GM08714 (cell line): Measurements from ENCODE around the gene ITGB2.

Source experiments
- H3K4me3 ChIP-seq: fragments of 200-500 bp; sonication (Bioruptor generic); 2 replicates; pipeline ENCODE4 v1.5.1; 2014; ENCODE audit warnings: mild to moderate bottlenecking, low read length, inconsistent platforms
- ZNF274 ChIP-seq: IDR thresholded peaks from 2 replicates; pipeline ENCODE4 v1.6.1; 2012; ENCODE audit warnings: mild to moderate bottlenecking, low read depth, low read length

The ITGB2 gene

DNA sequence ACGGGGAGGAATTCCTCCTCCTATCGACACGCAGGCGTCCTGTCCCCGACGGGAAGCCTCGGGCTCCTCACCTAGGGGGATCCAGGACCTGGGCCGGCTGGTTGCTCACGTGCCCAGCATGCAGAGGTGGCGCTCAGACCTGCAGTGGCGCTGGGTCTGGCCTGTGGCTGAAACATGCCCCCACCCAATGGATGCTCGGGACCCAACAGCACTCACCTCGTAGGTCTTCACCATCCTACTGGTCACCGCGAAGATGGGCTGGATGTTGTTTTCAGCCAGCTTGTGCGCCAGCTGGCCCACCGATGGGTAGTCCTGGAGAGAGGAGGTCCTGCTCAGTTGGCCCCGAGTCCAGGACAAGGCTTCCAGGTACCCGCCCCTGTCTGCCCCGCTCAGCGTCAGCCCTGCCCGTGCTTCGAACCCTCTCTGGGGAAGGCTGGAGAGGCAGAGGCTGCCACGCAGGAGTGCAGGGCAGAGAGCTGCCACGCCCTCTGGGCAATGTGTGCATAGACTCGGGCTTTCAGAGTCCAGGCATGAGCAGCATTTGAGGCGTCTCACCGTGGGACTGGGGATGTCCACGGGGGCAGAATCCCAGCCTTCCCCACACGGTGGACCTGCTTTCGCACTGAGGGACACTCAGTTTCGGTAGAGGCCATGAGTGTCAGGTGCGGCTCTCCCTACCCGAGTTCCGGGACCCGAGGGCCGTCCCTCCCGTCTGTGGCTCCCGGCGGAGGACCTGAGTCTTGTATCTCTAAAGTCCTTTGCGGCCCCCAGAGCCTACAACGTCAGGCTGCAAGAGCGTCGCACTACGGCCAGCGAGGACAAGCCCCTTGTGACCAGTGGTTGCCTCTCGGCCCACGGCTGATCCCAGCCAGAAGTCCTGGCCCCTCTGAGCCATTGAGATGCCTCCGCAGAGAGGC, 21.6 kb downstream of the ITGB2 start:
- TF ChIP-seq ZNF274 = no peak
- no peak overlapping the region for H3K4me3 ChIP-seq

DNA sequence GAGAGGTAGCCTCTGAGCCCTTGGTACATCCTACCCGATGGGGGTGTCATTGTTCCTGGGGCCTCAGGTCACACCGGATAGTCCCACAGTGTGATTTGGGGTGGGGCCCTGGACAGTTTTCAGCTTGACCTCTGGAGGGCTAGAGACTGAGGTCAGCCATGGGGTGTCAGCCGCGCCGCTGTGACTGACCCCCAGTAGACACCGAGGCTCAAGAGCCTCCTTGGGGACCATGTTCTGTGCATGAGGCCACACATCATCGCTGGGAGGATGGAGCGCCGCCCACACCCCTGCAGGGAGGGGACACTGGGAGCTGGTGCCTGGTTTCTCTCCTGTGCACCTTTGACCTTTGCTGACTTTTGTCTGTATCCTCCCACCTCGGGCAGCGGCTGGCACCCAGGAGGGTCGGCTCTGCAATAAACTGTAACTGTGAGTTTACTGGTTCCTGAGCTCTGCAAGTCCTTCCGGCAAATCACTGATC, 22.6 kb downstream of the ITGB2 start:
- no peak for TF ChIP-seq ZNF274

DNA sequence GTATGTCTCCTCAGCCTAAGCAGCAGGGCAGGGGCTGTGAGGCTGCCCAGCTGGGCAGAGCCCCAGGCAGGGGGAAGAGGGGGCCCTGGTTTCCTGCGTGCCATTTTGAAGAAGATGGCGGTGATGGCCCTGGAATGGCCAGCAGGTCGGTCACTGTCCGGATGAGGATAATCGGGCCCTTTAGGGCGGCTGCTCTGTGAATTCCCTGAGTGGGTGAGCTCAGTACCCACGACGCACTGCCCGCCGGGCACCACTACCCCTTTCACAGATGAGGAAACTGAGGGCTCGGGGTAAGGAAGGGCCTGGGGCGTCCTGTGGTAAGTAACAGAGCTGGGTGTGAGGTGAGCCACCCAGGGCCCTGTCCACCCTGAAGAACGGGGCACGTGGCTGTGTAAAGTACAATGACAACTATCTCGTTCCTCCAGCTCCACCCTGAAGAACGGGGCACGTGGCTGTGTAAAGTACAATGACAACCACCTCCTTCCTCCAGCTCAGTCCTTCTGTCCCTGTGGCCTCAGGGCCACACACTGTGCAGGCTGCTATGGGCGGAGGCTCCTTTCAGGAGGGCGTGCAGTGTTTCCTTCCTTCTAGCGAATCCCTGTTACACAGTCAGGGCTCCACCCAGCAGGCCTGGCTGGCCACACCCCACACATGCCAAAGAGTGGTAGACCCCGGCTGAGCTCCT, 23.2 kb downstream of the ITGB2 start:
- TF ChIP-seq ZNF274 = no peak

More for the DNA sequence above, 22.6 kb downstream of the ITGB2 start:
- no peak overlapping the region for H3K4me3 ChIP-seq

DNA sequence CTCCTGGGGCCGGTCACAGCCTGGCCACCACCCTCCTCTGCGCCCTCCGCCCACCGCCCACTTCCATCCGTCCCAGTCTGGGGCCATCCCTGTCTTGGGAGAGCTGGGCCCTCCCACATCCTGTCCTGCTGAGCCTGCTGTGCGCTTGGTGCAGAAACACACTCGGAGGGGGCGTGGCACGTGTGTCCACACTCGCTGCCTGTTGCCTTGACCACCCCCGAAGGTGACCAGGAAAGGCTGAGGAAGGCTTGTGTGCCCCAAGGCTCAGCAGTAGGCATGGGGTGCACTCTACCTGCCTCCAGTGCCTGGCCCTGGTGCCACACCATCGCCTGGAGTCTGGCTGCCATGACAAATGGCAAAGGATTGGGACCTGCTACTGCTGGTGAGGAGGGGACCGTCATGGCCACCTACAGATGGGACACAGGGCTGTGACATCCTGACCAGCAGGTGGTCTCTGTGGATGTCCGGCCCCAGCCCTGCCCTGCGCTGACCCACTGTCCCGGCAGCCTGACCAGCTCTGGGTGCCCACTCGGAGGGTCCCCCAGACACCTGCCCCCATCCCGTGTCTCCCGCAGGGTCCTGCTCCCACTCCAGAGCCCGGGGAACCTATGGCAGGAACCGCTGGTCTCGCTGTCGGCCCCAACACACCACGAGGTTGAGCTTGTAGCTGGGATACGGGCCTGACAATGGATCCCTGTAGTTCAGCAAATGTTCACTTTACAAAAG, 24.0 kb downstream of the ITGB2 start:
- no peak for TF ChIP-seq ZNF274
- H3K4me3 ChIP-seq = no peak overlapping the region

More for the DNA sequence above, 23.2 kb downstream of the ITGB2 start:
- no peak overlapping the region for H3K4me3 ChIP-seq

DNA sequence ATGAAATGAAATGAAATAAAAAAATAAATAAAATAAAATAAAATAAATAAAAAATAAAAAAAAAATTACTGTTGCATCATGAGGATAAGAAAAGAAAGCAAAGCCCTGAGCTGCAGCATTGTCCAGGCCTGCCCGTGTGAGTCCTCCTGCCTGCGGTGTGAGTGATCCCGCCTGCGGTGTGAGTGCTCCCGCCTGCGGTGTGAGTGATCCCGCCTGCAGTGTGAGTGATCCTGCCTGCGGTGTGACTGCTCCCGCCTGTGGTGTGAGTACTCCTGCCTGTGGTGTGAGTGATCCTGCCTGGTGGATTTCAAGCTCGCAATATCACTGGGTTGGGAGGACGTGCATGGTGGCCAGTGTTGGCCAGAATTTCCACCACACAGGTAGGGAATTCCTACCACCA, 24.8 kb downstream of the ITGB2 start:
- no peak overlapping the region for H3K4me3 ChIP-seq
- TF ChIP-seq ZNF274 = no peak

DNA sequence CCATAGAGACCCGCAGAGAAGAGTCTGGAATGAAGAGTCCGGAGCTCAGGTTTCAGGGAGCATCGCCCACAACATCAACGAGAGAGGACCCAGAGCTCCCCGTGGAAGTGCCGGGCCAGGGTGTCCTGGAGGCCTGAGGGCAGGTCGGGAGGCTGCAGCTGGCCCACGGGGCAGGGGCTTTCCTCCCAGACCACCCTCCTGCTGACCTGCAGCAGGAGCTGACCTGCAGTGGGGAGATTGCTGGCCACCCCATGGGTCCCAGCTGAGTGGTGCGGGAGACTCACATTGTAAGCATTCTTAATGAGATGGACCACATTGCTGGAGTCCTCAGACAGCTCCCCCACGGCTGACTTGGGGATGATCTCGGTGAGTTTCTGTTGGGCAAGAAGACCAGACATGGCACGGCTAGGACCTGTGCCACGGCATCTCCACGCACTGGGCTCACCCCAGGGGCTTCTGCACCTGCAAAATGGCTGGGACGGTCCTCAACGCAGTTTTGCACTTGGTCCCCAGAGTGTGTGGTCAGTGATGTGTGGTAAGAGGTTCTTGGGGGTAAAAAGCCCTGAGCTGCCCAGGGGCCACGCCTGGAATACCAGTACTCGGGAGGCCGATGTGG, 25.9 kb downstream of the ITGB2 start:
- no peak for TF ChIP-seq ZNF274
- H3K4me3 ChIP-seq = no peak overlapping the region

DNA sequence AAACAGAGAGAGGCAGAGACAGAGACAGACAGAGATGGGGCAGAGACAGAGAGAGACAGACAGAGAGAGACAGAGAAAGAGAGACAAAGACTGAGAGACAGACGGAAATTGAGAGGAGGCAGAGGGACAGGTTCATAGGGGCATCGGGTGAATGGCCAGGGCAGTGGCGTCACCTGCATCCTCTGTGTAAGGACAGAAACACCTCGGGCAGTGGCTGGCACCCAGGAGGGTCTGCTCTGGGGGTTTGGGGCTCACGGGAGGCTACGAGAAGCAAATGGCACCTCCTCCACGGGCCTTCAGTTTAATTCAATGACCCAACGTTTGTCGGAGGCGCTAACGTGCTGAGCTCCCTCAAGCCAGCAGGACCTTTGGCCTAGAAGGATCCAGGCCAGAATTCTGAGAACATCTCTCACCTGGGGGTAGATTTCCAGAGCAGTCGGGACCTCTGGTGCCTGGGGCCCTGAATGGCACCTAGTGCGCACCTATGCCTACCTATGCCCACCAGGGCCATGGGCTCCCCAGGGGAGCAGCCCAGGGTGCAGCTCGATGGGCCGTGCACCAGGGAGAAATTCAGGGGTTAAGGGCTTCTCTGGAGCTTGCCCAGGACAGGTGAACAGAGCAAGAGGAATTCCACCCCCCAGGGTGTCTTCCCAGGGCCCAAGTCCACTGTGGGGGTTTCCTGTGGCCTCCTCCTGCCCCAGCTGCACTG, 26.6 kb downstream of the ITGB2 start:
- no peak for TF ChIP-seq ZNF274
- no peak overlapping the region for H3K4me3 ChIP-seq

DNA sequence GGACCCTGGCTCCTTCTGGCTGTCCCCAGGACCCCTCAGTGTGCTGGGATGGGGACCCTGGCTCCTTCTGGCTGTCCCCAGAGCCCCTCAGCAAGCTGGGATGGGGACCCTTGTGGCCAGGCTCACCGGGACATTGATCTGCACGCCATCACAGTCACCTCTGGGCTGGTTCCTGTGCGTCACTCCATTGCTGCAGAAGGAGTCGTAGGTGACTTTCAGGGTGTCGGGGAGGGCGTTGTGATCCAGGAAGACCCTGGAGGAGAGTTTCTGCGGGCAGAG, 27.5 kb downstream of the ITGB2 start:
- no peak for TF ChIP-seq ZNF274
- H3K4me3 ChIP-seq = no peak overlapping the region

DNA sequence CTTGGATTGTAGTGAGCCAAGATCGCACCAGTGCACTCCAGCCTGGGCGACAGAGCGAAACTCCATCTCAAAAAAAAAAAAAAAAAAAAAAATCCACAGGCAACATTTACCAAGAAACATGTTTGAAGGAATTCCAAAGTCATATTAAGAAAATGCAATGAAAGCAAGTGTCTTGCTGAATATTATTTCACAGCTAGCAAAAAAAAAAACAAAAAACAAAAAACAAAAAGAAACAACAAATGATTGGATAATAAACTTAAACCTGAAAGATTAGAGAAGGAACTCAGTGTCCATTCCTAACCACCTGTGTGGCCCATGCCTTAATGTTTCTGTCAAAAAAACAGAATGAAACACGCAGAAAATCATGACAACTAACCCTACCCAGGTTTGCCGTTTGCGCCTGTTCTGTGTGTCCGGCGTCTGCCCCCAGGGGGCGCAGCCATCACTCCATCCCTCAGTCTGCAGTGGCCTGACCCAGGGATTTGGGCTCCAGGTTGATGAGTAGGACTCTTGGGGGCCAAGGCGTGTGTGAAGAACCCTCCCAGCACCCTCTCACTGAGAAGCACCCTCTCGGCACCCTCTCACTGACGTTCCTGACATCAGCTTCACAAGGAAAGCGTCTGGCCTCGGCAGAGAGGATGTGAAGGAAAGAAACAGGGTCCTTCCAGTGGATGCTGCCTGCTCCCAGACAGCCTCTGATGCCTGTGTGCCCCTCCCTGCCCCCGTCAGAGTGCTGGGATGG, 28.0 kb downstream of the ITGB2 start:
- TF ChIP-seq ZNF274 = no peak
- H3K4me3 ChIP-seq = no peak overlapping the region

DNA sequence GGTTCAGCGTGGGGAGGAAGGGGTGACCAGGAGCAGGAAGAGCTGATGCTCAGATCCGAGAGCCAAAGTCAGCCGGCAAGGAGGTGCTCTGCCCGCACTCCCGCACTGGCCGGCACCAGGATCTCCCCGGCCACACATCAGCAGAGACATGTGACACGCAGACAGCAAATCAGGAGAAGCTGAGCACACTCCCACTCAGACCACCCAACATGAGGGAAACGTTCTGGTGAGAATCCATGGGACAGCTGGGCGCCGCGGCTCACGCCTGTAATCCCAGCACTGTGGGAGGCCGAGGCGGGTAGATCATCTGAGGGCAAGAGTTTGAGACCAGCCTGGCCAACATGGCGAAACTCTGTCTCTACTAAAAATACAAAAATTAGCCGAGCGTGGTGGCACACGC, 28.6 kb downstream of the ITGB2 start:
- TF ChIP-seq ZNF274 = no peak
- H3K4me3 ChIP-seq = no peak overlapping the region

DNA sequence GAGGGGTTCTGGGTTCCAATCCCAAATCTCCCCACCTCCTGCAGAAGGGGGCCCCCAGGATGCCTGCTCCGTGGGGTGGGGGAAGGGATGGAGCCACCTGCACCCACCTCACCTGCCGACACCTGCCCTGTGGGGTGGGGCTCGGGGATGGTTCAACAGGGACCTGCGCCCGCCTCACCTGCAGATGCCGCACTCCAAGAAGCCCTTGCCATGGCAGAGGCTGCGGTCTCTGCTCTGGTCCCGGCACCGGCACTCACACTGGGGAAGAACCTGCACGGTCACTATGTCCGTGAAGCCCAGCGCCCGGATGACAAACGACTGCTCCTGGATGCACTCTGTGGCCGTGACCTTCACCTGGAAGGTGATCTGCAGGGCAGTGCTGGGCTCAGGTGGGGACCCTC, 29.1 kb downstream of the ITGB2 start:
- no peak for TF ChIP-seq ZNF274
- H3K4me3 ChIP-seq = no peak overlapping the region

DNA sequence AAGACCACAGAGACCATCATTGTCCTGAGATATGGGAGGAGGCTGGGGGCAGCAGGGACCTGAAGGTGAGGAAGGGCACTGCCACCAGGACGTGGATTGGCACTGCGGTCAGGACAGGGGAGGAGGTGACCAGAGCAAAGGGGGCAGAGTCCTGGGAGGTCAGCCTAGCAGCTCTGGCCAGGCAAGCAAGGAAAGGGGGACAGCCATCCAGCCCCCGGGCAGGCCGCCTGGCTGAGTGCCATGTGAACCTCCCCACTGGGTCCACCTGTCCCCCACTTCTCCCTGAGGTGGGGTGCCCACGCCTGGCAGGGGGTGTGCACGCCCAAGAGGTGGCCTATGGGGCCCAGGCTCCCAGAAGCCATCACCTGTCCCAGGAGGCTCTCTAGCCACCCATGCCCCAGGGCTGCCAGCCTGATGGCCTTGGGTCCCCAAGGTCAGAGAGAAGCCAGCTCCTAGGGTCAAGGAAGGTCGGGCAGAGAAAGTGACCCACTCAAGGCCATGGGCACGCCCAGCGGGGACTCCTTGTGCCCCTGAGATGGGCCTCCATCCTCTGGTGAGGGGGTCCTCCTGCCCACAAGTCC, 29.6 kb downstream of the ITGB2 start:
- H3K4me3 ChIP-seq = no peak overlapping the region
- no peak for TF ChIP-seq ZNF274

DNA sequence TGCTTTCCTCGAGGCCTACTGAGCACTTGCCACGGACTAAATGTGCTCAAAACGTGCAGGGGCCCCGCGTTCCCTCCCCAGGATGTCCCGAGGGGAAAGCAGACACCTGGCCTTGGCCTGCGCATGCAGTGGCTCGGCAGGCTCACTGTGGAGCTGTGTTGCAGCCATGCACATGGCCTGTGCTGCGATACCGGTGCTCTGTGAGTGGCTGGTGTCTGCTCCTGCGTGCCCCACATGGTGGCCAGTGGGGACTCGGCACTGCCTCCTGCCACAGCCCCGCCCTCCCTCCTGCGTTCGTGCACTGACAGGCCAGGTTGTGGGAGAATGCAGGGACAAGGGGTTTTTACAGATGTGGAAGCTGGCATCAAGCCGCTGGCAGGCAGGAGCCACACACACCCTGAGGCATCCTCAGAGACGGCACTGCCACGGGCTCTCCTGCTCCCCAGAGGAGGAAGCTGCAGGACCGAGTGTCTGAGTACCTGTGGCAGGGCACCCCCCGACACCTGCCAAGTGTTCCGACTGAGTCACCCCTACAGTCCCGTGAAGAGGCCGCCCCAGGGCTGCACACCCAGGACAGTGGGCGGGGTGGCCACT, 30.3 kb downstream of the ITGB2 start:
- no peak for TF ChIP-seq ZNF274
- no peak overlapping the region for H3K4me3 ChIP-seq
